Activated CD4-positive, alpha-beta T cell treated with anti-CD3 and anti-CD28 coated beads, Interleukin-10, Interleukin-2, amounts not matched to agents 100 ng/mL and 50 ng/mL, durations not matched to agents 16 hours and 8 hours (primary cell): ENCODE measurements around the gene SMYD1.
"Not testable (repeated sequence)": the region's sequence is repeated elsewhere in the genome, so short reads cannot be mapped to it uniquely, and the experiment has no call there.

Experiments
- DNase-seq: peaks from one replicate; pipeline ENCODE4 v3.0.0-alpha.2; 2020

SMYD1 gene

GRCh38 chr2:88067598-88067997, at the start of gene SMYD1:
SMYD1 (plus strand) TSS chr2:88067825; CDS start chr2:88067865, 40 bp downstream.
- DNase-seq, result no peak

DNA sequence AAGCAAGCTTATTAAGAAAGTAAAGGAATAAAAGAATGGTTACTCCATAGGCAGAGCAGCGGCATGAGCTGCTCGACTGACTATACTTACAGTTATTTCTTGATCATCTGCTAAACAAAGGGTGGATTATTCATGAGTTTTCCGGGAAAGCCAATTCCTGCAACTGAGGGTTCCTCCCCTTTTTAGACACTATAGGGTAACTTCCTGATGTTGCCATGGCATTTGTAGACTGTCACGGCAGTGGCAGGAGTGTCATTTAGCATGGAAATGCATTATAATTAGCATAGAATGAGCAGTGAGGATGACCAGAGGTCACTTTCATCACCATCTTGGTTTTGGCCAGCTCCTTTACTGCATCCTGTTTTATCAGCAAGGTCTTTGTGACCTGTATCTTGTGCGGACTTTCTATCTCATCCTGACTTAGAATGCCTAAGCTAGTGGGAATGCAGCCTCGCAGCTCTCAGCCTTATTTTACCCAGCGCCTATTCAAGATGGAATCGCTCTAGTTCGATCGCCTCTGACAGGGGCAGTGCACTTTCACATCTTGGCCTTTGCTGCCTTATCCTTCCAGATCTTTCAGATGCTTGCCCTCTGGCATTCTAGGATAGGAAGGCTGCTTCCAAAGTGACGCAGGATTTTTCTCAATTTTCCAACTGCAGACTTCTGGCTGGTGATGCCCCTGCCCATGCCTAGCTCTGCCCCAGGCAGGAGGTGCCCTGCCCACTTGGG, 49.4 kb upstream of the SMYD1 start:
- not testable (repeated sequence) for DNase-seq

DNA sequence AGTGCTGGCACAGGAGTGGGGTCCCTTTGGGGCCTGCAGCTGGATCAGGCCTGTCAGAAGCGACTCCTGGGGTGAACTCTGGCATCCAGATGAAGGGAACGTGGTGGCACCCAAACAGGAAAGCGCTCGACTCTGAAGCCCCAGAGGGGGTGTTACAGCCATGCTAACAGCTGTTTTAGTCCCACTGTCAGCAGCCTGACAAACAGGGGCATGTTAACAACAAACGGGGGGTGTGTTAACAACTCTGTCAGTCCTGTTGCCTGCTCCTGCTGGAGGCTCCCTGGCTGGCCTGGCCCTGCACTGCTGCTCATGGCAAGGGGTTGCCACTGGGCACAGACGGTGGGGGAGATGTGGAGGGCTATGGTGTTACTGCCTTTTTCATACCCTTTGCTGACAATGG, 48.7 kb upstream of the SMYD1 start:
- DNase-seq, result no peak

DNA sequence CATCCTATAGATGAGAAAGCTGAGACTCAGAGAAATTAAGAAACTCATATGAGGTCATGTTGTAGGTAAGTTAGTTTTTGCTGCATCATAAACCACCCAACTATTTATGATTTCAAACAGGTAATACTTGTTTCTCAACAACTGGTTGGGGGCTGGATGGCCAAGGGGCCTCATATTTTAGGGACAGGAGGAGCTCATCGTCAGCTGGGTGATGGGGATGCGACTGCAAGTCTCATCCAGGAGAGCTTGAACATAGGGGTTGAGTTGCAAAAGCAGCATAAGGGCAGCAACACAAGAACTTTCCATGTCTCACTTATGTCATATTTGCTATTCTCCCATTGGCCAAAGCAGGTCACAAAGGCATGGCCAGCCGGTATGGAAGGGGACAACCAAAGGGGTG, 47.6 kb upstream of the SMYD1 start:
- no peak for DNase-seq

- DNase-seq, result no peak
Observed at GRCh38 chr2:88022669-88022921, 45.0 kb upstream of the SMYD1 start.

DNA sequence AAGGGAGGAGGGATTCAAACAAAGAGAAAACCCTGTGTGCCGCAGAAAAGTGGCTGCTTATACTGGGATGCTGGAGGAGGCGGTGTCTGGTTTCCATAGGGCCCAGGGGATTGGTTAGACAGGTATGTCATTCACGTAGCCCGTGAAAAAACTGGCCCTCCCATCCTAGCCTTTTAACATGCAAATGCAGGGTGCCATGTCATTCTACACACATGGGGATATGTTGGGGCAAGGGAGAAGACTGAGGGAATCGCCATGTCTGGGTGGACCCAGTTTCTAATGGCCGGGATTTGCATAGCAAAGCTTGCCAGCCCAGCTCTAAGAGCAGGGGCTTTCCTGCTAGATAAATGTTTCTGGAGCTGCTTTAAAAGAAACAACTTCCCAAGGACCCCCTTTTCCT, 43.1 kb upstream of the SMYD1 start:
- no peak for DNase-seq

- no peak for DNase-seq
Observed at GRCh38 chr2:88027697-88028389, 39.8 kb upstream of the SMYD1 start.

GRCh38 chr2:88028931-88029330, 38.7 kb upstream of the SMYD1 start:
- DNase-seq, result no peak

DNA sequence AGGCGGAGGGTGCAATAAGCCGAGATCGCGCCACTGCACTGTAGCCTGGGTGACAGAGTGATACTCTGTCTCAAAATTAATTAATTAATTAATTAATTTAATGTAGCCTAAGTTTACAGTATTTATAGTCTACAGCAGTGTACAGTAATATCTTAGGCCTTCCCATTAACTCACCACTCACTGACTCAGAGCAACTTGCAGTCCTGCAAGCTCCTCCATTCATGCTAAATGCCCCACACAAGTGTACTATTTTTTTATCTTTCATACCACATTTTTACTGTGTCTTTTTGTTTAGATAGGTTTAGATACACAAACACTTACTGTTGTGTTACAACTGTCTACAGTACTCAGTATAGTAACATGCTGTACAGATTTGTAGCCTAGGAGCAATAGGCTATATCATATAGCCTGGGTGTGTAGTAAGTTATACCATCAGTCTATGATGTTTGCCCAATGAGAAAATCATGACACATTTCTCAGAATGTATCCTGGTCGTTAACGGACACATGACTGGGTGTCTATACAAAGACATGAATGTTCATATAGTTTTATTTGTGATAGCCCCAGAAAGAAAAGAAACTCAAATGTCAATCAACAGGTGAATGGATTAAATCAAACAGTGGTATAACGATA, 35.4 kb upstream of the SMYD1 start:
- no peak for DNase-seq

GRCh38 chr2:88036182-88036581, 31.4 kb upstream of the SMYD1 start:
- no peak for DNase-seq

- DNase-seq, result no peak
Observed at GRCh38 chr2:88036606-88037005, 31.0 kb upstream of the SMYD1 start.

- no peak for DNase-seq
Observed at GRCh38 chr2:88038263-88039105, 29.1 kb upstream of the SMYD1 start.

GRCh38 chr2:88042476-88042875, 25.1 kb upstream of the SMYD1 start:
- DNase-seq, result no peak

DNA sequence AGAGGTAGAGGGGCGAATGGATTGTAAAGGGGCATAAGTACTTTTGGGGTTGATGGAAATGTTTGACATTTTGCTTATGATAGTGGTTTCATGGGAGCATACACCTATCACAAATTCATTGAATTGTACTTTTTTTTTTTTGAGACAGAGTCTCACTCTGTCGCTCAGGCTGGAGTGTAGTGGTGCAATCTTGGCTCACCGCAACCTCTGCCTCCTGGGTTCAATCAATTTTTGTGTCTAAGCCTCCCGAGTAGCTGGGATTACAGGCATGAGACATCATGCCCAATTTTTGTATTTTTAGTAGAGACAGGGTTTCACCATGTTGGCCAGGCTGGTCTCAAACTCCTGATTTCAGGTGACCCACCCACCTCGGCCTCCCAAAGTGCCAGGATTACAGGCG, 22.1 kb upstream of the SMYD1 start:
- not testable (repeated sequence) for DNase-seq

- DNase-seq, result no peak
Observed at GRCh38 chr2:88048541-88048940, 19.1 kb upstream of the SMYD1 start.

GRCh38 chr2:88049622-88050021, 18.0 kb upstream of the SMYD1 start:
- DNase-seq, result no peak

- DNase-seq, result no peak
Observed at GRCh38 chr2:88051792-88052191, 15.8 kb upstream of the SMYD1 start.

DNA sequence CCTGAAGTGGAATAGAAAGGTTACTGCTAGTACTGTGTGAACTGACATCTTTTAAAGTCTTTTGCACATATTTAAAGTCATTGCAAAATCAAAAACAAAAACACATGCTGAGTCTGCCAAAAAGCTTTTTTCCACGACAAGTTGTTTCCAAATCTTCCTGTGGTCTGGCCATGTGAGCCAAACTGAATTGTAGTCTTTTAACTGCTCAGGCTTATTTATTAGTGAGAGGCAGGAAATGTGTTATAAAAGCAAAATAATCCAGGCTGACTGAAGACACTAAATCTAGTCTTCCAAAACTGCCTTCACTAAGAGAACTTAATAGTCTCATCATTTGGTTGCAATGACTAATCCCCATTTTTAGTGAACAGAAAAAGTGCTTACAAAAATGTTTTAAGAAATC, 14.3 kb upstream of the SMYD1 start:
- DNase-seq, result no peak

- no peak for DNase-seq
Observed at GRCh38 chr2:88053934-88054781, 13.5 kb upstream of the SMYD1 start.

- DNase-seq, result peak; percentile 5
Observed at GRCh38 chr2:88054782-88055370, 12.7 kb upstream of the SMYD1 start.

DNA sequence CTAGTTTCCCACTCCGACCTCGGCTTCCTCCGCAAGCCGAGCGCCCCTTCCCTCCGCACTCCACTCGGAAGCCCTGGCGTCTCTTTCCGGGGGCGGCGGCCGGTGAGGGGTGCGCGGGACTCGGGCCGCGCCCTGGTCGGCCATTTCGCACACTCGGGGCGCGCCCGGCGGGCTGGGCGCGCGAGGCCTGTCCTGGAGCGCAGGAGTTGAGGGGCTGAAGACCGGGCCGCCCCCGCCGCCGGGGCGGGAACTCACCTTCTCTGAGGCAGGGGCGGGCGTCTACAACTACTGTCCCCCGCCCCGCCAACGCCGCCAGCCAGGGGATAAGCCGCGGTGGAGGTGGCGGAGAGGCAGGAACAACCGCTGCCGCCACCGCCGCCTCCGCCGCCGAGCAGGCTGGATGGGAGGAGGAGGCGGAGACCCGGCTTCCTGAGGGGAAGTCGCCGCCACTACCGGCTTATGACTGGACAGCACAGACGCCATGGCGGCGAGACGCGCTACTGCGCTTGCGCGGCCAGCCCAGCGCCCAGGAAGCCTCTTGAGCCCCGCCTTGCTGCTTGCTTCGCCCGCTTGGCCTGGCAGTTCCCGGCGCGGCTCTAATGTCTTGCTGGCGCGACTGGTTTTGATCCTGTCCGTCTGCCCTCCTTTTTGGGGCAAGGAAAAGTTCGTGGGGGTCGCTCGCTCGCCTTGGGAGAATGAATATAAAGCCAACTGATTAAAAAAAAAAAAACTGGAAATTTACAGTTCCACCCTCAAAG, 12.1 kb upstream of the SMYD1 start, which contains the start of gene KRCC1:
Gene KRCC1 (minus strand): TSS at position 413 of the 758 bp plus-strand sequence. CDS start 27,220 bp downstream, outside the sequence.
- DNase-seq, result peak; percentile 98
